ENCODE data around the gene WBP2. TPM values are rescaled to one million over a fixed set of nuclear protein-coding genes. Genes with fewer than 3 reads are reported as not detected.

WBP2 gene
- total RNA-seq, 4 donors from 2014 or later, result 41.8 to 64.5 (median 53.5) TPM

- Histone ChIP-seq H3K4me1 (no peaks in the 10 kb centered on the region), H3K27ac (no peak overlapping the region), H3K36me3 (no peaks in the 10 kb centered on the region), H3K27me3 (no peaks in the 10 kb centered on the region), H3K4me3 (replicated peaks in 1 of 3) (no peak overlapping the region), H3K9me3 (no peaks in the 10 kb centered on the region)
- 92 to 95% methylated on average over 14 of the region's 15 CpGs for WGBS, 2 donors
- intact Hi-C loops (cut with DNase I), result no loop called here
- TF ChIP-seq POLR2A (IDR thresholded peaks at IDR 0.05) (no peak), CTCF (IDR thresholded peaks at IDR 0.05) (no peak)
- no peak for DNase-seq
Measured at GRCh38 chr17:75838410-75838809, 16.7 kb downstream of the WBP2 start.

- no peak for TF ChIP-seq CTCF (IDR thresholded peaks at IDR 0.05)
- TF ChIP-seq POLR2A (IDR thresholded peaks at IDR 0.05), result no peak
- no peak overlapping the region for H3K27ac ChIP-seq
- WGBS, 2 donors, result 63 to 81% methylated on average over 7 of the region's 7 CpGs
- no peak for DNase-seq
- intact Hi-C loops (cut with DNase I), result no loop called here
- no peak overlapping the region for H3K4me3 ChIP-seq (replicated peaks in 1 of 3)
- H3K9me3 ChIP-seq, result no peaks in the 10 kb centered on the region
- H3K27me3 ChIP-seq, result no peaks in the 10 kb centered on the region
- no peaks in the 10 kb centered on the region for H3K36me3 ChIP-seq
- no peaks in the 10 kb centered on the region for H3K4me1 ChIP-seq
Measured at GRCh38 chr17:75837899-75838298, 17.2 kb downstream of the WBP2 start.

- 91 to 93% methylated on average over 8 of the region's 9 CpGs for WGBS, 2 donors
- intact Hi-C loops (cut with DNase I), result no loop called here
- TF ChIP-seq CTCF (IDR thresholded peaks at IDR 0.05), result no peak
- no peak for TF ChIP-seq POLR2A (IDR thresholded peaks at IDR 0.05)
- Histone ChIP-seq H3K9me3 (no peaks in the 10 kb centered on the region), H3K36me3 (no peaks in the 10 kb centered on the region), H3K4me1 (no peaks in the 10 kb centered on the region), H3K4me3 (replicated peaks in 1 of 3) (no peak overlapping the region), H3K27ac (no peak overlapping the region), H3K27me3 (no peaks in the 10 kb centered on the region)
- DNase-seq, result no peak
Measured at GRCh38 chr17:75836605-75837004, 18.5 kb downstream of the WBP2 start.

GRCh38 chr17:75835654-75835987, 19.5 kb downstream of the WBP2 start:
- Histone ChIP-seq H3K4me3 (replicated peaks in 1 of 3) (no peak overlapping the region), H3K36me3 (no peaks in the 10 kb centered on the region), H3K27ac (no peak overlapping the region), H3K9me3 (no peaks in the 10 kb centered on the region), H3K27me3 (no peaks in the 10 kb centered on the region), H3K4me1 (no peaks in the 10 kb centered on the region)
- TF ChIP-seq CTCF (IDR thresholded peaks at IDR 0.05), result no peak
- TF ChIP-seq POLR2A (IDR thresholded peaks at IDR 0.05), result no peak
- WGBS, 2 donors, result 65 to 76% methylated on average over 5 of the region's 9 CpGs
- no peak for DNase-seq
- intact Hi-C loops (cut with DNase I), result no loop called here

DNA sequence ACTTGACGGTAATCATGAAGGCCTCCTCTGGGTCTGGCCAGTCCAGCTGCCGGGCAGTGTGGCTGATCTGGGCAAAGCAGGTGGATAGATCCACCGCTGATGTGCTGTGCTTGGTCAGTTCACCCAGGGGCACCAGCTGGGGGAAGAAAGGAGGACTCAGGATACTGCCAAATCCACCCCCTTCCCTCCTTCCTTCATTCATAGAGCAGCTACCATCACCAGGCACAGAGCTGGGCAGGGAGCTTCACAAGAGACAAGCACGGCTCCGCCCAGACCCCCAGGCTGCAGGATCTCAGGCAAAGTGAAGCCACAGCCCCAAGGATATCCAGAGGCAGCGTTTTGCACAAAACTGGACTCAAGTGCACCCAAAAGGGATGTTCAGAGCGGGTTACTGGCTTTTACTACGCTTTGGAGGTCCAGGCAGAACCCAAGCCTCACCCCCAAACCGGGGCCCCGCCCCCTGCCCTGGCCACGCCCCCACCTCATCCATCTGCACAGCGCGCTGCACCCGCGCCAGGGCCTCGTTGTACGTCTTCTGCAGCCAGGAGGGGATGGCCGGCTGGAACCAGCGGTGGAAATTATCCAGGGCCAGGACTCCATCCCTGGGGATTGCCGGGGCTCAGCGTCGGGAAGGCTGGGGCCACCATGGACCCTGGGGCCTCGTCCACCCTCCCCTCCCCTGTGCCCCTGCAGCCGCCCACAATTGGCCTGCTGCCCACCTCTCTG, 20.0 kb downstream of the WBP2 start:
- Histone ChIP-seq H3K27me3 (no peaks in the 10 kb centered on the region), H3K4me1 (no peaks in the 10 kb centered on the region), H3K4me3 (replicated peaks in 1 of 3) (no peak overlapping the region), H3K36me3 (no peaks in the 10 kb centered on the region), H3K9me3 (no peaks in the 10 kb centered on the region), H3K27ac (no peak overlapping the region)
- WGBS, 2 donors, result 63 to 72% methylated on average over 10 to 15 of the region's 24 CpGs
- intact Hi-C loops (cut with DNase I), result no loop called here
- DNase-seq, result no peak
- no peak for TF ChIP-seq POLR2A (IDR thresholded peaks at IDR 0.05)
- no peak for TF ChIP-seq CTCF (IDR thresholded peaks at IDR 0.05)

Data from thyroid gland (tissue), 4 donors.